H1 (cell line): ENCODE measurements around the gene TP53BP2. TPM values are rescaled to one million over a fixed set of nuclear protein-coding genes. Genes with fewer than 3 reads are reported as not detected.

Experiments
- CTCF ChIA-PET: fragments of 300-600 bp; sonication (Branson Sonifier 250); formaldehyde crosslinking; loops from one replicate; lab custom pipeline; 2021; ENCODE audit not compliant: partially characterized antibody; lab: Charles Lee
- POLR2A ChIA-PET: fragments of 300-600 bp; sonication (Branson Sonifier 250); formaldehyde crosslinking; loops from one replicate; lab custom pipeline; 2021; ENCODE audit warnings: inconsistent platforms; ENCODE audit not compliant: partially characterized antibody; lab: Charles Lee
- DNase-seq, 2 experiments: peaks; one replicate each; pipeline versions ENCODE4 v3.0.0 to v3.0.0-alpha.2; 2010 to 2022; ENCODE audit warnings: low spot score in 2 of 2, low read depth in 1 of 2, mixed read lengths in 1 of 2
- FAIRE-seq: peaks from 2 replicates; lab custom pipeline; 2011; peaks lifted over from hg19 to GRCh38; lab: Jason Lieb, UNC
- H2AFZ ChIP-seq: 2 replicates; pipeline ENCODE4 v1.8.1; 2012; ENCODE audit warnings: low read length, inconsistent platforms
- H2AK5ac ChIP-seq: 2 replicates; pipeline ENCODE4 v1.6.1; 2013; ENCODE audit warnings: low read depth, low read length
- H2BK120ac ChIP-seq: replicated peaks from 2 replicates; pipeline ENCODE3; 2013; ENCODE audit warnings: low read depth, low read length, inconsistent platforms
- H2BK12ac ChIP-seq: 2 replicates; pipeline ENCODE4 v1.6.1; 2013; ENCODE audit warnings: low read depth, low read length
- H2BK15ac ChIP-seq: 2 replicates; pipeline ENCODE4 v1.6.1; 2013; ENCODE audit warnings: low read length
- H2BK20ac ChIP-seq: 2 replicates; pipeline ENCODE4 v1.6.1; 2013; ENCODE audit warnings: low read length
- H2BK5ac ChIP-seq: 2 replicates; pipeline ENCODE4 v1.6.1; 2013; ENCODE audit warnings: low read depth, low read length
- H3K14ac ChIP-seq: 2 replicates; pipeline ENCODE4 v1.6.1; 2013; ENCODE audit warnings: inconsistent platforms; ENCODE audit not compliant: insufficient read length
- H3K18ac ChIP-seq: 2 replicates; pipeline ENCODE4 v1.6.1; 2013; ENCODE audit warnings: low read length; ENCODE audit errors: extremely low read depth
- H3K23ac ChIP-seq: 2 replicates; pipeline ENCODE4 v1.6.1; 2013; ENCODE audit warnings: inconsistent platforms; ENCODE audit not compliant: insufficient read length
- H3K23me2 ChIP-seq: 2 replicates; pipeline ENCODE4 v1.6.1; 2013; ENCODE audit warnings: low read depth, low read length
- H3K27ac ChIP-seq: 2 replicates; pipeline ENCODE4 v1.6.1; 2011; ENCODE audit warnings: low read depth, low read length, inconsistent platforms
- H3K27me3 ChIP-seq, 4 experiments: replicated peaks in 1 of 4; 1 replicate in 1 of 4; 2 replicates in 3 of 4; pipeline versions ENCODE4 v1.6.1 to v1.8.1; 2011 to 2013; ENCODE audit warnings: low read length in 3 of 4, mild to moderate bottlenecking in 3 of 4, inconsistent platforms in 2 of 4, mixed read lengths in 2 of 4, moderate library complexity in 1 of 4; ENCODE audit not compliant: control insufficient read depth in 3 of 4, insufficient read depth in 3 of 4; ENCODE audit errors: extremely low read depth in 1 of 4
- H3K36me3 ChIP-seq, 4 experiments: 2 replicates each; pipeline versions ENCODE4 v1.6.1 to v1.8.1; 2011 to 2013; ENCODE audit warnings: mild to moderate bottlenecking in 4 of 4, low read length in 3 of 4, moderate library complexity in 2 of 4, control low read depth in 1 of 4, inconsistent platforms in 1 of 4; ENCODE audit not compliant: insufficient read depth in 4 of 4, control insufficient read depth in 2 of 4
- H3K4ac ChIP-seq: replicated peaks from 2 replicates; pipeline ENCODE3; 2013; ENCODE audit warnings: low read length, low read depth, mixed read lengths, inconsistent platforms; ENCODE audit not compliant: insufficient read length
- H3K4me1 ChIP-seq, 4 experiments: replicated peaks in 1 of 4; 1 replicate in 1 of 4; 2 replicates in 3 of 4; pipeline versions ENCODE4 v1.6.1 to v1.8.1; 2011 to 2013; ENCODE audit warnings: low read length in 3 of 4, inconsistent platforms in 2 of 4, mixed read lengths in 1 of 4; ENCODE audit not compliant: insufficient read depth in 4 of 4, control insufficient read depth in 3 of 4
- H3K4me2 ChIP-seq, 2 experiments: 2 replicates each; pipeline versions ENCODE4 v1.6.1 to v1.8.1; 2011 to 2013; ENCODE audit warnings: low read depth in 2 of 2, low read length in 2 of 2, control low read depth in 1 of 2, inconsistent platforms in 1 of 2, mild to moderate bottlenecking in 1 of 2; ENCODE audit not compliant: insufficient read depth in 1 of 2
- H3K4me3 ChIP-seq, 4 experiments: fragments of 200-600, 300-600 bp in 1 of 4; sonication (generic), shearing (Covaris generic), sonication (Bioruptor Twin) in 1 of 4; 2 replicates each; pipeline versions ENCODE4 v1.5.1 to v1.8.1; 2011 to 2016; ENCODE audit warnings: low read length in 4 of 4, low read depth in 3 of 4, control low read depth in 2 of 4, inconsistent platforms in 2 of 4, mild to moderate bottlenecking in 2 of 4, mixed read lengths in 1 of 4, moderate library complexity in 1 of 4; ENCODE audit not compliant: insufficient read depth in 2 of 4; ENCODE audit errors: extremely low read depth in 1 of 4
- H3K56ac ChIP-seq: replicated peaks from 2 replicates; pipeline ENCODE3; 2013; ENCODE audit warnings: low read depth, mild to moderate bottlenecking, mixed read lengths, low read length, inconsistent platforms; ENCODE audit not compliant: insufficient read length
- H3K79me1 ChIP-seq: 2 replicates; pipeline ENCODE4 v1.6.1; 2013; ENCODE audit warnings: low read depth, low read length, control low read depth
- H3K79me2 ChIP-seq, 2 experiments: 2 replicates each; pipeline versions ENCODE4 v1.6.1 to v1.8.1; 2012 to 2013; ENCODE audit warnings: low read length in 2 of 2, mild to moderate bottlenecking in 2 of 2, inconsistent platforms in 1 of 2; ENCODE audit not compliant: insufficient read depth in 2 of 2, control insufficient read depth in 1 of 2
- H3K9ac ChIP-seq, 4 experiments: replicated peaks in 1 of 4; 1 replicate in 1 of 4; 2 replicates in 3 of 4; pipeline versions ENCODE4 v1.6.1 to v1.8.1; 2011 to 2013; ENCODE audit warnings: low read depth in 3 of 4, low read length in 3 of 4, control low read depth in 2 of 4, mild to moderate bottlenecking in 2 of 4, moderate library complexity in 2 of 4, inconsistent platforms in 1 of 4; ENCODE audit errors: extremely low read depth in 1 of 4
- H3K9me3 ChIP-seq, 2 experiments: 2 replicates each; pipeline versions ENCODE4 v1.6.1 to v1.8.1; 2012 to 2013; ENCODE audit warnings: mild to moderate bottlenecking in 2 of 2, moderate library complexity in 2 of 2, control low read depth in 1 of 2, inconsistent platforms in 1 of 2, low read depth in 1 of 2, low read length in 1 of 2, mixed read lengths in 1 of 2; ENCODE audit not compliant: insufficient read depth in 2 of 2
- H4K20me1 ChIP-seq, 2 experiments: replicated peaks in 1 of 2; 2 replicates each; pipeline versions ENCODE3 to v1.8.1; 2011 to 2013; ENCODE audit warnings: inconsistent platforms in 2 of 2, low read length in 2 of 2, mild to moderate bottlenecking in 1 of 2; ENCODE audit not compliant: insufficient read depth in 2 of 2, control insufficient read depth in 1 of 2
- H4K5ac ChIP-seq: 2 replicates; pipeline ENCODE4 v1.6.1; 2013; ENCODE audit warnings: low read length, low read depth, mixed read lengths, inconsistent platforms; ENCODE audit not compliant: insufficient read length
- H4K8ac ChIP-seq: 2 replicates; pipeline ENCODE4 v1.8.0; 2013; ENCODE audit warnings: mild to moderate bottlenecking, moderate library complexity, low read length, inconsistent platforms; ENCODE audit not compliant: insufficient read depth; ENCODE audit errors: extremely low read depth
- H4K91ac ChIP-seq: replicated peaks from 2 replicates; pipeline ENCODE3; 2013; ENCODE audit warnings: low read length, mixed read lengths, inconsistent platforms; ENCODE audit not compliant: insufficient read length
- CBX5 ChIP-seq: fragments of 300-800, 300-1000 bp; sonication (generic); IDR thresholded peaks from 2 replicates; pipeline ENCODE4 v1.7.1; 2016; ENCODE audit warnings: antibody characterized with exemption, low read length, low read depth
- CBX8 ChIP-seq: fragments of 300-800, 300-1000 bp; sonication (generic); IDR thresholded peaks from 2 replicates; pipeline ENCODE4 v1.7.1; 2016; ENCODE audit warnings: low read depth, low read length, borderline replicate concordance
- CHD1 ChIP-seq: IDR thresholded peaks from 2 replicates; pipeline ENCODE4 v1.6.1; 2012; ENCODE audit warnings: low read depth, low read length, improper control_type of control experiment
- EP300 ChIP-seq, 2 experiments: IDR thresholded peaks; 1 replicate in 1 of 2; 2 replicates in 1 of 2; pipeline ENCODE4 v1.6.1; 2011 to 2012; ENCODE audit warnings: low read depth in 2 of 2, low read length in 2 of 2, mild to moderate bottlenecking in 2 of 2, borderline replicate concordance in 1 of 2, inconsistent platforms in 1 of 2, moderate library complexity in 1 of 2
- EZH2 ChIP-seq: fragments of 200-600 bp; sonication (generic); IDR thresholded peaks from 2 replicates; pipeline ENCODE4 v1.7.1; 2012; ENCODE audit warnings: low read depth, mild to moderate bottlenecking, moderate library complexity, low read length, inconsistent platforms; ENCODE audit not compliant: severe bottlenecking
- JUN ChIP-seq: IDR thresholded peaks from 2 replicates; pipeline ENCODE4 v1.6.1; 2011; ENCODE audit warnings: low read depth, mild to moderate bottlenecking, improper control_type of control experiment, low read length
- NRF1 ChIP-seq: IDR thresholded peaks from 2 replicates; pipeline ENCODE4 v1.6.1; 2011; ENCODE audit warnings: mild to moderate bottlenecking, low read depth, low read length, improper control_type of control experiment
- POLR2A ChIP-seq, 2 experiments: IDR thresholded peaks; 1 replicate in 1 of 2; 2 replicates in 1 of 2; pipeline ENCODE4 v1.6.1; 2011; ENCODE audit warnings: low read depth in 2 of 2, low read length in 2 of 2, mild to moderate bottlenecking in 2 of 2; ENCODE audit errors: control extremely low read depth in 1 of 2
- SIN3A ChIP-seq, 2 experiments: IDR thresholded peaks in 1 of 2; conservative IDR thresholded peaks in 1 of 2; 2 replicates each; pipeline ENCODE4 v1.6.1; 2011 to 2012; ENCODE audit warnings: low read length in 2 of 2, improper control_type of control experiment in 1 of 2, low read depth in 1 of 2, mild to moderate bottlenecking in 1 of 2
- SP1 ChIP-seq: IDR thresholded peaks from 2 replicates; pipeline ENCODE4 v1.6.1; 2011; ENCODE audit warnings: low read depth, low read length
- SP4 ChIP-seq: IDR thresholded peaks from 2 replicates; pipeline ENCODE4 v1.6.1; 2012; ENCODE audit warnings: low read length, inconsistent platforms
- SUZ12 ChIP-seq: fragments of 200-600 bp; sonication (generic); IDR thresholded peaks from 2 replicates; pipeline ENCODE4 v1.6.1; 2012; ENCODE audit warnings: mild to moderate bottlenecking, inconsistent platforms, low read length, moderate library complexity, mixed read lengths
- WGBS, 2 experiments: shearing (Covaris generic) in 1 of 2; methylation state at CpG; one replicate each; pipeline versions ENCODE4 v1.1.6 to v1.1.7; 2013 to 2015; ENCODE audit warnings: low lambda C conversion rate in 2 of 2, mixed read lengths in 2 of 2, inconsistent platforms in 1 of 2, low coverage in 1 of 2, missing lambda C conversion rate in 1 of 2; ENCODE audit not compliant: insufficient replicate concordance in 2 of 2, insufficient coverage in 1 of 2, insufficient read length in 1 of 2; ENCODE audit errors: extremely low coverage in 1 of 2, missing lambda C conversion rate in 1 of 2; 5-methylcytosine and 5-hydroxymethylcytosine counted together
- polyA plus RNA-seq, 7 experiments: library from polyadenylated mRNA; depleted of rRNA in 3 of 7; stranded (reverse) in 5 of 7; unstranded in 2 of 7; fragments of >200 nt in 5 of 7; fragments of 200-250 nt in 2 of 7; gene quantifications; 1 replicate in 5 of 7; 2 replicates in 1 of 7; 4 replicates in 1 of 7; pipeline versions ENCODE4 v1.2.1 to v1.2.3, GENCODE V29; 2011 to 2013; ENCODE audit warnings: missing spikeins in 2 of 7, mixed read lengths in 2 of 7
- total RNA-seq: library from RNA; stranded (reverse); fragmentation: NEBNext Ultra II Directional; extraction: Animal tissue kit (Norgen Biotek cat#: 25700); gene quantifications from 2 replicates; pipeline ENCODE4 v1.2.1, GENCODE V29; 2021
- TF ChIP-seq, protein P1 (sequence below): IDR thresholded peaks from 2 replicates; pipeline ENCODE4 v1.6.1; 2011; ENCODE audit warnings: low read depth, mild to moderate bottlenecking, low read length; ENCODE audit not compliant: insufficient read depth

Gene TP53BP2
- total and polyA plus RNA-seq, 2 of the 8 experiments (the other 6 are each of a cell fraction or from before 2014, with no cell fraction given), result 18.0 to 38.7 TPM

DNA sequence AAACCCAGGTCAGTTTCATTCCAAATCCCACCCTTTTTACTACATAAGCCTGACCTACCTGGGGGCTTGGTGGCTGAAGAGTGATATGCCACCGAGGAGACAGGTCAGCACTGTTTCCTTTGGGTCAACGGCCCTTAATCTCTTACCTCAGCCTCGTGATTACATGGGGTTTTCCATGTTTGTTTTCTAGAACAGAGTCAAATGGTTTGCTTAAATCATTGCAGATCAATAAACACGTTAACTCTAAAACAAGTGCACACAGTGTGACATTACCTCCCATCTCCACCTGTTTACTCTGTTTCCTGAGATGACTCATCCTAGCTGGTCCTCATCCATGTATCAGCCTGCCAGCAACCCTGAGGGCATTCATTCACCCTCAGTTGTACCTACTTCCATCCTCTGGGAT is 40.8 kb upstream of the TP53BP2 start:
- H3K27ac ChIP-seq, result no peak overlapping the region
- no peak overlapping the region for H2BK15ac ChIP-seq
- no peak overlapping the region for H3K4me2 ChIP-seq
- H4K20me1 ChIP-seq, result no peaks in the 10 kb centered on the region
- H3K36me3 ChIP-seq, result no peaks in the 10 kb centered on the region
- H3K56ac ChIP-seq, result no peak overlapping the region
- H3K4me1 ChIP-seq, result peaks cover 0 to 8% (median 2%) of the 10 kb centered on the region in 4 experiments; a peak in 4 of 7 replicates
- ChIA-PET CTCF (no interaction called here), POLR2A (interaction anchor here (1.0 kb wide), 1 partner anchor 40 kb away, joined by 3 read pairs; no protein-coding TSS in a partner anchor)
- no peak overlapping the region for H2AK5ac ChIP-seq
- no peak overlapping the region for H3K23ac ChIP-seq
- no peak for TF ChIP-seq CBX5
- no peak for TF ChIP-seq POLR2A (IDR thresholded peaks at IDR 0.05; ENCODE audit: control extremely low read depth in 1 of 2, low read depth in 2 of 2, low read length in 2 of 2)
- TF ChIP-seq CHD1, result no peak
- no peak for TF ChIP-seq SIN3A (conservative IDR thresholded peaks at IDR 0.05 in 1 of 2, IDR thresholded peaks at IDR 0.05 in 1 of 2; ENCODE audit: low read depth in 1 of 2, low read length in 2 of 2)
- TF ChIP-seq SUZ12, result no peak
- no peak for TF ChIP-seq NRF1
- TF ChIP-seq EZH2, result no peak
- TF ChIP-seq, protein P1, sequence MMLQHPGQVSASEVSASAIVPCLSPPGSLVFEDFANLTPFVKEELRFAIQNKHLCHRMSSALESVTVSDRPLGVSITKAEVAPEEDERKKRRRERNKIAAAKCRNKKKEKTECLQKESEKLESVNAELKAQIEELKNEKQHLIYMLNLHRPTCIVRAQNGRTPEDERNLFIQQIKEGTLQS, result no peak
- TF ChIP-seq JUN, result no peak
- TF ChIP-seq SP4, result no peak
- no peak for TF ChIP-seq SP1
- no peak for TF ChIP-seq EP300 (IDR thresholded peaks at IDR 0.05; ENCODE audit: borderline replicate concordance in 1 of 2, low read depth in 2 of 2, low read length in 2 of 2)
- TF ChIP-seq CBX8, result no peak
- TF ChIP-seq, all 59 proteins: peak for 0
- Histone ChIP-seq H3K18ac (no peak overlapping the region), H4K91ac (no peak overlapping the region), H2AFZ (no peak overlapping the region; the same call in 1 of the 2 replicates), H3K79me1 (no peaks in the 10 kb centered on the region), H4K5ac (no peak overlapping the region), H3K9me3 (no peaks in the 10 kb centered on the region), H3K79me2 (no peaks in the 10 kb centered on the region), H3K4ac (no peak overlapping the region), H3K27me3 (no peaks in the 10 kb centered on the region), H4K8ac (no peak overlapping the region), H3K23me2 (no peaks in the 10 kb centered on the region), H2BK12ac (no peak overlapping the region), H2BK20ac (no peak overlapping the region), H3K9ac (no peak overlapping the region), H3K14ac (no peak overlapping the region), H2BK120ac (no peak overlapping the region), H3K4me3 (no peak overlapping the region), H2BK5ac (no peak overlapping the region)
- FAIRE-seq, result no peak
- WGBS, 2 experiments, result 87% methylated on average over 4 of the region's 4 CpGs; no CpG with 5 or more reads in 1 of the 2 experiments
- DNase-seq, result no peak
